HEK293 (cell line): ENCODE results near the gene IFNAR1.

Experiments
- CTCF ChIA-PET: fragments of 350-600 bp; formaldehyde crosslinking; extraction: SDS; loops from one replicate; lab custom pipeline; 2021; ENCODE audit warnings: antibody characterized with exemption; lab: Yijun Ruan, JAX
- POLR2A ChIA-PET: fragments of 300-600 bp; formaldehyde crosslinking; extraction: SDS; loops from one replicate; lab custom pipeline; 2020; ENCODE audit warnings: antibody characterized with exemption, inconsistent platforms; lab: Yijun Ruan, JAX
- H3K27ac ChIP-seq: fragments of 200-500 bp; sonication (Bioruptor generic); 2 replicates; pipeline ENCODE4 v1.5.1; 2014; ENCODE audit warnings: low read depth, low read length, control low read depth, inconsistent platforms; ENCODE audit errors: extremely low read depth
- H3K36me3 ChIP-seq, 2 experiments: fragments of 200-500 bp in 1 of 2; sonication (Bioruptor generic) in 1 of 2; 1 replicate in 1 of 2; 2 replicates in 1 of 2; pipeline ENCODE4 v1.5.1; 2014 to 2017; ENCODE audit warnings: inconsistent platforms in 2 of 2, low read length in 2 of 2; ENCODE audit not compliant: control insufficient read depth in 2 of 2, insufficient read depth in 1 of 2
- H3K4me1 ChIP-seq: fragments of 200-500 bp; sonication (Bioruptor generic); 2 replicates; pipeline ENCODE4 v1.5.1; 2014; ENCODE audit warnings: mild to moderate bottlenecking, low read length, inconsistent platforms; ENCODE audit not compliant: control insufficient read depth, insufficient read depth
- H3K4me3 ChIP-seq: 2 replicates; pipeline ENCODE4 v1.5.1; 2011; ENCODE audit warnings: low read depth, mild to moderate bottlenecking, control low read depth, low read length, moderate library complexity
- H3K9me3 ChIP-seq: fragments of 200-500 bp; sonication (Bioruptor generic); 2 replicates; pipeline ENCODE4 v1.5.1; 2014; ENCODE audit warnings: low read depth, low read length, inconsistent platforms; ENCODE audit not compliant: control insufficient read depth, insufficient read depth
- BCL6B ChIP-seq: fragments of 450-650 bp; formaldehyde crosslinking; IDR thresholded peaks from 2 replicates; pipeline ENCODE4 v1.5.1; 2017; ENCODE audit warnings: missing biosample characterization, missing genetic modification characterization
- FEZF1 ChIP-seq: fragments of 450-650 bp; formaldehyde crosslinking; IDR thresholded peaks from 2 replicates; pipeline ENCODE4 v1.5.1; 2016; ENCODE audit warnings: missing biosample characterization, missing genetic modification characterization
- GLIS2 ChIP-seq: fragments of 450-650 bp; formaldehyde crosslinking; IDR thresholded peaks from 2 replicates; pipeline ENCODE4 v1.5.1; 2016; ENCODE audit warnings: missing biosample characterization, missing genetic modification characterization
- KLF10 ChIP-seq: fragments of 450-650 bp; IDR thresholded peaks from 2 replicates; pipeline ENCODE4 v1.5.1; 2018; ENCODE audit warnings: missing biosample characterization, mild to moderate bottlenecking, missing genetic modification characterization
- KLF9 ChIP-seq: fragments of 450-650 bp; formaldehyde crosslinking; IDR thresholded peaks from 2 replicates; pipeline ENCODE4 v1.5.1; 2016; ENCODE audit warnings: missing biosample characterization, missing genetic modification characterization, low read depth
- MYNN ChIP-seq: fragments of 450-650 bp; formaldehyde crosslinking; IDR thresholded peaks from 2 replicates; pipeline ENCODE4 v1.5.1; 2016; ENCODE audit warnings: missing biosample characterization, missing genetic modification characterization, borderline replicate concordance
- RBAK ChIP-seq: fragments of 450-650 bp; formaldehyde crosslinking; IDR thresholded peaks from 2 replicates; pipeline ENCODE4 v1.5.1; 2016; ENCODE audit warnings: missing biosample characterization, missing genetic modification characterization
- SCRT2 ChIP-seq: fragments of 450-650 bp; formaldehyde crosslinking; IDR thresholded peaks from 2 replicates; pipeline ENCODE4 v1.5.1; 2016; ENCODE audit warnings: missing biosample characterization, missing genetic modification characterization
- SETDB1 ChIP-seq: IDR thresholded peaks from one replicate; pipeline ENCODE4 v1.6.1; 2017; ENCODE audit warnings: mild to moderate bottlenecking, low read length, moderate library complexity, mixed read lengths; ENCODE audit not compliant: insufficient read length
- TRIM28 ChIP-seq: IDR thresholded peaks from 2 replicates; pipeline ENCODE4 v1.6.1; 2011; ENCODE audit warnings: low read length, control low read depth, borderline replicate concordance
- ZBTB44 ChIP-seq: fragments of 450-650 bp; IDR thresholded peaks from 2 replicates; pipeline ENCODE4 v1.5.1; 2018; ENCODE audit warnings: missing biosample characterization, mild to moderate bottlenecking, missing genetic modification characterization
- ZNF132 ChIP-seq: fragments of 450-650 bp; formaldehyde crosslinking; IDR thresholded peaks from 2 replicates; pipeline ENCODE4 v1.5.1; 2017; ENCODE audit warnings: missing biosample characterization, missing genetic modification characterization, borderline replicate concordance
- ZNF157 ChIP-seq: fragments of 450-650 bp; formaldehyde crosslinking; IDR thresholded peaks from 2 replicates; pipeline ENCODE4 v1.5.1; 2016; ENCODE audit warnings: missing biosample characterization, missing genetic modification characterization
- ZNF350 ChIP-seq: fragments of 450-650 bp; formaldehyde crosslinking; IDR thresholded peaks from 2 replicates; pipeline ENCODE4 v1.5.0; 2017; ENCODE audit warnings: missing biosample characterization, mild to moderate bottlenecking, missing genetic modification characterization
- ZNF366 ChIP-seq: fragments of 450-650 bp; formaldehyde crosslinking; conservative IDR thresholded peaks from 2 replicates; pipeline ENCODE4 v1.5.1; 2016; ENCODE audit warnings: missing biosample characterization, missing genetic modification characterization
- ZNF426 ChIP-seq: fragments of 450-650 bp; formaldehyde crosslinking; IDR thresholded peaks from 2 replicates; pipeline ENCODE4 v1.5.1; 2017; ENCODE audit warnings: missing biosample characterization, missing genetic modification characterization, mild to moderate bottlenecking, inconsistent platforms, moderate library complexity
- ZNF514 ChIP-seq: fragments of 450-650 bp; formaldehyde crosslinking; IDR thresholded peaks from 2 replicates; pipeline ENCODE4 v1.5.1; 2016; ENCODE audit warnings: missing biosample characterization, missing genetic modification characterization
- ZNF624 ChIP-seq: fragments of 450-650 bp; formaldehyde crosslinking; IDR thresholded peaks from 2 replicates; pipeline ENCODE4 v1.5.1; 2017; ENCODE audit warnings: missing biosample characterization, missing genetic modification characterization
- ZNF629 ChIP-seq: fragments of 450-650 bp; formaldehyde crosslinking; IDR thresholded peaks from 2 replicates; pipeline ENCODE4 v1.5.1; 2017; ENCODE audit warnings: missing biosample characterization, missing genetic modification characterization

IFNAR1 gene

GRCh38 chr21:33315946-33316710 is 8.6 kb upstream of the IFNAR1 start:
- TF ChIP-seq RBAK (no peak), SCRT2 (tag by site-specific recombination) (no peak)
- POLR2A ChIA-PET = interaction anchor here (3.5 kb wide), 1 partner anchor 9 kb away, joined by 12 read pairs; the partner anchor contains the start of gene IFNAR1
- Histone ChIP-seq H3K36me3 (no peaks in the 10 kb centered on the region), H3K27ac (no peak overlapping the region), H3K4me3 (no peak overlapping the region), H3K9me3 (no peaks in the 10 kb centered on the region), H3K4me1 (no peaks in the 10 kb centered on the region)
- CTCF ChIA-PET = interaction anchor here (0.6 to 1.1 kb wide), 5 partner anchors 8 to 1607 kb away, joined by 3 to 4 read pairs (median 3); no protein-coding TSS in a partner anchor

GRCh38 chr21:33317145-33317544 is 7.6 kb upstream of the IFNAR1 start:
- Histone ChIP-seq H3K36me3 (no peaks in the 10 kb centered on the region), H3K4me3 (no peak overlapping the region), H3K9me3 (no peaks in the 10 kb centered on the region), H3K27ac (no peak overlapping the region), H3K4me1 (no peaks in the 10 kb centered on the region)
- TF ChIP-seq ZNF366 (tag by site-specific recombination) (no peak), ZNF624 (no peak), ZNF350 (tag by site-specific recombination) (no peak), TRIM28 (no peak), ZNF426 (tag by site-specific recombination) (no peak), MYNN (no peak), BCL6B (tag by site-specific recombination) (no peak), ZNF514 (tag by site-specific recombination) (no peak), SETDB1 (no peak), KLF10 (tag by site-specific recombination) (no peak), ZNF132 (tag by site-specific recombination) (no peak), ZBTB44 (tag by site-specific recombination) (no peak), KLF9 (tag by site-specific recombination) (no peak), ZNF629 (tag by site-specific recombination) (no peak), GLIS2 (no peak), FEZF1 (tag by site-specific recombination) (no peak), ZNF157 (tag by site-specific recombination) (no peak)
- ChIA-PET POLR2A (interaction anchor here (3.5 kb wide), 1 partner anchor 8 kb away, joined by 12 read pairs; the partner anchor contains the start of gene IFNAR1), CTCF (interaction anchor here (0.7 to 1.1 kb wide), 2 partner anchors 9 to 125 kb away, joined by 3 to 4 read pairs; no protein-coding TSS in a partner anchor)
